Thyroid gland (tissue), 4 donors: ENCODE results near the gene OTUD5.

Experiments
- CTCF ChIP-seq, 6 experiments: fragments of 200-600 bp in 3 of 6; fragments of 450-650 bp in 3 of 6; sonication (generic) in 3 of 6; IDR thresholded peaks; one replicate each; pipeline ENCODE4 v1.5.1; 2016 to 2019; ENCODE audit warnings: antibody characterized with exemption in 6 of 6, mild to moderate bottlenecking in 2 of 6, inconsistent platforms in 1 of 6, moderate library complexity in 1 of 6
- POLR2A ChIP-seq, 2 donors: fragments of 450-650 bp; IDR thresholded peaks; one replicate each; pipeline ENCODE4 v1.6.1; 2017; ENCODE audit warnings: antibody characterized with exemption in 2 of 2, mild to moderate bottlenecking in 2 of 2, moderate library complexity in 1 of 2

GRCh38 chrX:48904626-48905025, 52.8 kb downstream of the OTUD5 start:
- TF ChIP-seq POLR2A (IDR thresholded peaks at IDR 0.05) (no peak), CTCF (IDR thresholded peaks at IDR 0.05) (no peak)
